HCT116 (cell line): ENCODE data around the gene CDR2L. TPM values are rescaled to one million over a fixed set of nuclear protein-coding genes. Genes with fewer than 3 reads are reported as not detected.

Experiments
- ATAC-seq: fragments of 200-7000 bp; cut with Tn5 transposase; 2 replicates; pipeline ENCODE4 v1.9.1; 2020; ENCODE audit warnings: mild to moderate bottlenecking, moderate library complexity
- BruUV-seq: library from RNA; stranded (reverse); fragments of 400-500 nt; replicated peaks from 2 replicates; lab custom pipeline; 2021; lab: Mats Ljungman, UMichigan
- CTCF ChIA-PET: fragments of 300-600 bp; sonication (Branson Sonifier 250); formaldehyde crosslinking; loops from one replicate; lab custom pipeline; 2021; ENCODE audit warnings: antibody characterized with exemption; lab: Charles Lee
- POLR2A ChIA-PET: fragments of 300-600, 350-600 bp; sonication (Branson Sonifier 250); formaldehyde crosslinking; loops from one replicate; lab custom pipeline; 2021; ENCODE audit warnings: antibody characterized with exemption; lab: Charles Lee
- RAD21 ChIA-PET, 2 experiments: fragments of 300-600 bp; sonication (Branson Sonifier 250); formaldehyde crosslinking; loops; one replicate each; lab custom pipeline; 2023; ENCODE audit warnings: low total read pairs in 2 of 2; ENCODE audit not compliant: uncharacterized antibody in 2 of 2, unreplicated experiment in 2 of 2, low non-redundant PET in 1 of 2; lab: Charles Lee
- DNase-seq: peaks from one replicate; pipeline ENCODE4 v3.0.0-alpha.2; 2010; ENCODE audit warnings: low read depth, low spot score
- H2AFZ ChIP-seq: fragments of 200-600 bp; shearing (Covaris generic), sonication (generic); 2 replicates; pipeline ENCODE4 v1.6.1; 2017; ENCODE audit warnings: low read depth, mixed run types, mixed read lengths, antibody characterized with exemption, low read length; ENCODE audit not compliant: poor library complexity, severe bottlenecking
- H3K27ac ChIP-seq: 2 replicates; pipeline ENCODE4 v1.5.1; 2012; ENCODE audit warnings: low read depth, low read length
- H3K27me3 ChIP-seq: fragments of 200-600 bp; sonication (generic); 2 replicates; pipeline ENCODE4 v1.6.1; 2016; ENCODE audit warnings: mixed run types, low read length, mixed read lengths; ENCODE audit not compliant: insufficient read depth
- H3K36me3 ChIP-seq, 2 experiments: fragments of 200-500 bp in 1 of 2; fragments of 200-600 bp in 1 of 2; sonication (Bioruptor generic) in 1 of 2; sonication (generic) in 1 of 2; 2 replicates each; pipeline versions ENCODE4 v1.5.1 to v1.6.1; 2014 to 2016; ENCODE audit warnings: low read length in 2 of 2, inconsistent platforms in 1 of 2, mixed read lengths in 1 of 2, mixed run types in 1 of 2; ENCODE audit not compliant: insufficient read depth in 2 of 2, control insufficient read depth in 1 of 2
- H3K4me1 ChIP-seq, 2 experiments: fragments of 200-600 bp in 1 of 2; sonication (generic) in 1 of 2; 2 replicates each; pipeline versions ENCODE4 v1.5.1 to v1.6.1; 2012 to 2017; ENCODE audit warnings: low read length in 2 of 2, inconsistent platforms in 1 of 2, mild to moderate bottlenecking in 1 of 2, mixed read lengths in 1 of 2, mixed run types in 1 of 2, moderate library complexity in 1 of 2; ENCODE audit not compliant: insufficient read depth in 2 of 2, control insufficient read depth in 1 of 2
- H3K4me2 ChIP-seq: fragments of 200-600 bp; sonication (generic); 2 replicates; pipeline ENCODE4 v1.6.1; 2017; ENCODE audit warnings: mixed run types, low read length, mixed read lengths
- H3K4me3 ChIP-seq, 2 experiments: fragments of 200-600 bp in 1 of 2; sonication (generic) in 1 of 2; replicated peaks in 1 of 2; 2 replicates each; pipeline ENCODE4 v1.5.1; 2011 to 2016; ENCODE audit warnings: low read length in 2 of 2, control low read depth in 1 of 2, low read depth in 1 of 2, mild to moderate bottlenecking in 1 of 2, mixed read lengths in 1 of 2, mixed run types in 1 of 2
- H3K79me2 ChIP-seq: fragments of 200-600 bp; sonication (generic); 2 replicates; pipeline ENCODE4 v1.6.1; 2017; ENCODE audit warnings: mild to moderate bottlenecking, mixed run types, low read length, moderate library complexity, mixed read lengths; ENCODE audit not compliant: insufficient read depth
- H3K9ac ChIP-seq: fragments of 200-600 bp; sonication (generic); 2 replicates; pipeline ENCODE4 v1.6.1; 2016; ENCODE audit warnings: low read length, mixed read lengths
- H3K9me2 ChIP-seq: fragments of 200-600 bp; sonication (generic), shearing (Covaris generic); 2 replicates; pipeline ENCODE4 v1.6.1; 2017; ENCODE audit warnings: mixed run types, mild to moderate bottlenecking, moderate library complexity; ENCODE audit not compliant: insufficient read depth
- H3K9me3 ChIP-seq, 2 experiments: fragments of 200-500 bp in 1 of 2; fragments of 200-600 bp in 1 of 2; sonication (Bioruptor generic) in 1 of 2; sonication (generic) in 1 of 2; 2 replicates each; pipeline ENCODE4 v1.6.1; 2014 to 2017; ENCODE audit warnings: low read length in 2 of 2, mixed read lengths in 2 of 2, inconsistent platforms in 1 of 2, low read depth in 1 of 2, mild to moderate bottlenecking in 1 of 2, mixed run types in 1 of 2, moderate library complexity in 1 of 2; ENCODE audit not compliant: control insufficient read depth in 1 of 2, insufficient read depth in 1 of 2
- H4K20me1 ChIP-seq: fragments of 200-600 bp; sonication (generic), shearing (Covaris generic); 2 replicates; pipeline ENCODE4 v1.6.1; 2017; ENCODE audit warnings: mixed run types, mild to moderate bottlenecking, moderate library complexity; ENCODE audit not compliant: insufficient read depth
- CTCF ChIP-seq, 3 experiments: fragments of 200-600 bp in 1 of 3; sonication (generic) in 1 of 3; IDR thresholded peaks in 2 of 3; conservative IDR thresholded peaks in 1 of 3; 2 replicates each; pipeline ENCODE4 v1.5.1; 2012 to 2017; ENCODE audit warnings: low read depth in 2 of 3, low read length in 2 of 3, antibody characterized with exemption in 1 of 3, borderline replicate concordance in 1 of 3, control low read depth in 1 of 3, mild to moderate bottlenecking in 1 of 3, mixed read lengths in 1 of 3, mixed run types in 1 of 3, moderate library complexity in 1 of 3; ENCODE audit not compliant: insufficient read depth in 1 of 3
- EGR1 ChIP-seq: IDR thresholded peaks from 2 replicates; pipeline ENCODE4 v1.6.1; 2012; ENCODE audit warnings: low read depth
- EZH2 ChIP-seq: fragments of 200-600 bp; sonication (generic); IDR thresholded peaks from 2 replicates; pipeline ENCODE4 v1.6.1; 2017; ENCODE audit warnings: antibody characterized with exemption, mixed run types
- EZH2phosphoT487 ChIP-seq: fragments of 200-600 bp; IDR thresholded peaks from 2 replicates; pipeline ENCODE4 v1.6.1; 2018; ENCODE audit warnings: antibody characterized with exemption, borderline replicate concordance
- JUND ChIP-seq: IDR thresholded peaks from 2 replicates; pipeline ENCODE4 v1.6.1; 2012
- SRF ChIP-seq: IDR thresholded peaks from 2 replicates; pipeline ENCODE4 v1.6.1; 2012; ENCODE audit warnings: low read depth
- ZFX ChIP-seq: fragments of 450-650 bp; IDR thresholded peaks from 2 replicates; pipeline ENCODE4 v1.6.1; 2017
- intact Hi-C: fragments of 100-400 bp; cut with micrococcal nuclease; formaldehyde crosslinking; loops from 2 replicates; pipeline ENCODE4 v1.10.0; 2022
- total RNA-seq: library from RNA; stranded (reverse); gene quantifications from one replicate; pipeline ENCODE4 v1.2.1, GENCODE V29; 2021; ENCODE audit not compliant: unreplicated experiment

CDR2L gene
- total RNA-seq, 1 experiment from 2014 or later: 26.5 TPM

GRCh38 chr17:74972107-74972972, 15.1 kb upstream of the CDR2L start, which contains the start of gene HID1 (continued):
- TF ChIP-seq CTCF (IDR thresholded peaks at IDR 0.05 in 2 of 3, conservative IDR thresholded peaks at IDR 0.05 in 1 of 3; ENCODE audit: borderline replicate concordance in 1 of 3, insufficient read depth in 1 of 3, low read depth in 2 of 3, low read length in 2 of 3): no peak
- TF ChIP-seq EZH2phosphoT487: no peak
- no peak for TF ChIP-seq EZH2
- no peak for TF ChIP-seq JUND
- no peak for TF ChIP-seq SRF

DNA sequence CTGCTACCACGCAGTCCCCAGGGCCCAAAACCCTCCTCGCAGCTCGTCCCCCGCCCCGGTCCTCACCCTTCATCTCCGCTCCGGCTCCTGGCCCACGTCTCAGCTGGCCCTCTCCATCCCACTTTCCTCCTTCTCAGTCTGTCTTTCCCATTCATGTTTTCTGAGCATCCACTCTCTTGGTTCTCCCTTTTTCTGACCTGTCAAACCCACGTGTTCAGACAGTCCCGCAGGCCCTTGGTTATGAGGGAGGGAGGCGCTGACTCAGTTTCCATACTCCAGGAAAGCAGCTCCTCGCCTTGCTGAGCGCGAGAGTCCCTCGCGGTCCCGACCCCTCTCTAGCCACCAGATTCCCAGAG, 14.5 kb upstream of the CDR2L start:
- no peaks in the 10 kb centered on the region for H3K27me3 ChIP-seq
- H3K9me3 ChIP-seq: no peaks in the 10 kb centered on the region
- no peaks in the 10 kb centered on the region for H4K20me1 ChIP-seq
- no peak overlapping the region for H3K27ac ChIP-seq
- intact Hi-C loops: no loop called here
- H3K79me2 ChIP-seq: no peaks in the 10 kb centered on the region
- peaks cover 36% of the 10 kb centered on the region in 2 experiments for H3K4me1 ChIP-seq
- ChIA-PET RAD21 (interaction anchor here in 1 of 2 experiments (1.0 kb wide), 1 partner anchor 11 kb away, joined by 3 read pairs; no protein-coding TSS in a partner anchor), POLR2A (interaction anchor here (1.4 to 2.2 kb wide), 4 partner anchors 11 to 40 kb away, joined by 3 to 11 read pairs (median 4); partner anchors contain the start of genes CDR2L and MRPL58), CTCF (interaction anchor here (0.8 to 4.5 kb wide), 7 partner anchors 9 to 229 kb away, joined by 3 to 36 read pairs (median 4); no protein-coding TSS in a partner anchor)
- no peak overlapping the region for H3K9ac ChIP-seq
- H3K36me3 ChIP-seq: no peaks in the 10 kb centered on the region
- TF ChIP-seq ZFX (no peak), EZH2phosphoT487 (no peak), EGR1 (no peak)
- peak overlapping the region; percentile 80 to 84 for H3K4me3 ChIP-seq
- ATAC-seq (no peak), DNase-seq (no peak)
- H2AFZ ChIP-seq: peak overlapping the region; percentile 87
- BruUV-seq: no TSS peak
- H3K4me2 ChIP-seq: peak overlapping the region; percentile 98
- no peaks in the 10 kb centered on the region for H3K9me2 ChIP-seq
